Stimulated activated CD8-positive, alpha-beta memory T cell treated with anti-CD3 and anti-CD28 coated beads, Interleukin-7, amount 100 ng/mL, for 4 hours (primary cell): ENCODE results near the gene S100A6.

Experiments
- DNase-seq, 2 donors: peaks; one replicate each; pipeline ENCODE4 v3.0.0-alpha.2; 2020; ENCODE audit warnings: low read depth in 2 of 2

The S100A6 gene

DNA sequence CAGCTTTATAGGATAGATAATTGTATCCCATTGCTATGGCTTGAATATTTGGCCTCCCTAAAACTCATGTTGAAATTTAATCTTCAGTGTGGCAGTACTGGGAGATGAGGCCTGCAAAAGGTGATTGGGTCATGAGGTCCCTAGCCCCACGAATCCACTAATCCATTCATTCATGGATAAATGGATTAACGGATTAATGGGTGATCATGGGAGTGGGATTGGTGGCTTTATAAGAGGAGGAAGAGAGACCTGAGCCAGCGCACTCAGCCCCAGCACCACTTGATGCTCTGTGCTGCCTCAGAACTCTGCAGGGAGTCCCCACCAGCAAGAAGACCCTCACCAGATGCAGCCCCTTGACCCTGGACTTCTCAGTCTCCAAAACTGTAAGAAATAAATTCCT, 32.0 kb downstream of the S100A6 start:
- DNase-seq: no peak

DNA sequence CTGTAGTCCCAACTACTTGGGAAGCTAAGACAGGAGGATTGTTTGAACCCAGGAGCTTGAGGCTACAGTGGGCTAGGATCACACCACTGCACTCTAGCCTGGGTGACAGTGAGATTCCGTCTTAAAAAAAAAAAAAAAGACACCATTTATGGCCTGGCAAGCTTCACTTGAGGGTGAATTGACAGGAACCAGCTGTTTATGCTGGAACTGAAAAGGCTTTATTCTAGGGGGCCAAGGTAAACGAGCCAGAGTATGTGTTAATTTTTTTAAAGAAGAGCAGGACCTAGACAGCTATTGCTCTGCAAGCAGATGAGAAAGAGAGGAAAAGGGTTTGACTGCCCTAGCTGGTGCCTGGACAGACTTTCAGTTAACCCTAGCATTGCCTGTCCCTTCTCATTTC, 37.0 kb downstream of the S100A6 start:
- no peak for DNase-seq

DNA sequence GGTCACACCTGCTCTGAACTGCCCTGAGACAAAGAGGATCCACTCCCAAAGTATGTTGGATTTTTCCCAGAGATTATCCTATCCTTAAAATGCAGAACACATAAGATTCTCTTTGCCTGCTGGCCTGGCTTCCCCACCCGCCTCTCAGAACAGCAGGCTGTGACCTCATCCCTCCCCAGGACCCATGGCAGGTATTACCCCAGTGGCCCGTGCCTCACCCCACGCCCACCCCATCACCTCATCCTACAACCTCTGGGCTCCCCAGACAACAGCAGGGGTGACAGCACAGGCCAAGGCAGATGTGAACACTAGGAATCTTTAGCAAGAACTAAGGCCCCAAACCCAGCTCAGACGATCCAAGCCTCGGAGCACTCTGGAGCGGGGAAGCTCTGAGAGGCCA, 40.3 kb downstream of the S100A6 start:
- no peak for DNase-seq

DNA sequence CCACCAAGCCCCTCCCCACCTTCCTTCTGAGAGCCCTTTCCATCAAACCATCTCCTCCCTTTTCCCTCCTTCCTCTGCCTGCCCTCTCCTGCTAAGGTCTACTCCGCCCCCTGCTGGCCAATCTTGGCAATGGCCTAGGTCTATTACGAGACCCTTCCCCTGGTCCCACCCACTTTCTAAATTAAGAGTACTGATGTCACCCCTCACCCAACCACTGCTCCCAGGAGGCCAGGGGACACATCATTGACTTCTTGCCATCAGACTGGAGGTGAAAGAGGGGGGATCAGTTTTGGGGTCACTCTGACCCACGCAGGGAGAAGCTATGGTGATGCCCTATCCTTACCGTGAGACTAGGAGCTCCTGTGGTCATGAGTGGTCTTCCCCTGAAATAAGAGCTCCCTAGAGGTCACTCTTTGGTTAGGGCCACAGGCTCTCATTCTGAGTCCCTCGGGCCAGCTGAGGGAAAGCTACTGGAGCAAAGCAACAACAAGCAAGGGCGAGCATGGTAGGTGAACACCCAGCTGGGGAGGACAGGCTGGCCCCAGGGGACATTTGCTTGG, 40.7 kb downstream of the S100A6 start:
- peak; percentile 36 to 42 for DNase-seq

DNA sequence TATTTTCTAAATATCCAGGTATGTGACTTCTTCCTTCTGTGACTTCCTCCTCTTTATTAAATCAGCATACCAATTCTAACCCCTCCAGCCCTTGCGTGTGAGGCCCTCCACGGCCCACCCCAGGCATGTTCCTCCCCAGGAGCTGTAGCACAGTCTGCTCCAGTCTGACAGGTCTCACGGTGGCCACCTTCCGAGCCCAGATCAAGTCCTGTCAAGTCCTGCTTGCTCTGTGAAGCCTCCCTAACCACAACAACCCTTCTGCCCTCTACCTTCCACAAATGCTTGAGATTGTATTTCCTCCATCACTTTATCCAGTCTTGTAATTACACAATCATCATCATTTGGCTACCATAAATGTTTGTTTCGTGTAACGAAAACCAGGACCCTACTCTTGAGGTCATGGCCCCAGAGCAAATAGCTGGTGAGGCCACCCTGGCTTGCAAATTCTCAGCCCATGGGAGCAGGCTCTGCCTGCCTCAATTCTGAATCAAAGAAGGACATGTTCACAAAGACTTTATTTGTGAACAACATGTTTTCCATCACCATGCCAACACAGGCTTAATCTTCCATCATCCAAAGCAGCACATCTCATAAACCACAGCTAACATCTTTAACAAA, 42.3 kb downstream of the S100A6 start:
- DNase-seq: no peak

DNA sequence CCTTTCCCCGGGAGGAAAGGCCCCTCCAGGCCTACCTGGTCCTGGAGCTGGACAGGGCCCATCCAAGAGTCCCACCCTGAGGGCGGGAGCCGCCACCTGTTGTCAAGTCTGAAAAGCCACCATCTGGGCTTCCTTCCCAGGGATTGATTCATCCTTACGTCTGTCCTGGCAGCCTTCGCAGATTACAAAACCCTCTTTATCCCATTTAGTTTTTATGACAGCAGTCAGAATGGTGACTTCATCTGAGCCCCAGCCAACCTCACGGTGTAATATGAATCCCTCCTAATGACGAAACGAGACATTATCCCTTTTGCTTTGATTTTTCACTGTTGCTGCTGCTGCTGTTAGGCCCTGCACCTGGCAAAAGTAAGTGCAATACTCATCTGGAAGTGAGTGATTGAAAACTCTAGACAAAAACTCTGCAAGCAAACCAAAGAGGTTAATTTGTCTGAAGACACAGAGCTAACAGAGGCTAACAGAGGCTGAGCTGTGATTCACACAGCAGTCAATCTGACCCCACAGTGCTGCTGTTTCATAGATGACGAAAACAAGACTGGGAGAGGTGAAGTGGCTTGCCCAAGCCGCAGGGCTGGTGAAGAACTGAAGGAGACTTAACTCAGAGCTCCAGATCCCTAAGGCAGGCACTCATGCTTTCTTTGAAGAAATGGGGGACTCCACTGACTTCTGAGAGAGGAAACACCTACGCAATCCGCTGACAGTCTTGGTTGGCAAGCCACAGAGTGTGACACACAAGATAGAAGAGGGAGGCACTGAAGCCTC, 45.3 kb downstream of the S100A6 start:
- DNase-seq: no peak

DNA sequence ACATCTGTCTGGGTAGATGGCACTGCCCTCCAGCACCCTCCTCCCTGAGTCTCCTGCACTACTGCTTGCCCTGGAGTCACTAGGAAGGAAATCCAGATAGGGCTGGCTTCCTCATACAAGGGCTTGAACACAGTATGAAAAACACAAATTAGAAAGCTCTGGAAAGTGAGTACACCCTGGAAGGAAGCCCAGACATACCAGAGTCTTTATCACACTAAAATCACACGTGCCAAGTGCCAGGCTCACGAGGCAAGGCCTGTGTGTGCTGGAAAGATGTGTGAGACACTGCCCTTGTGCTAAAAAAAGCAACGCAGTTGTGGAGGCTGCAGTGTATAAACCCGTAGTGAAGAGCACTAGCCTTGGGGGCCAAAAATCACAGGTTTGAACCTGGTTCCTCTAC, 47.1 kb downstream of the S100A6 start:
- no peak for DNase-seq

DNA sequence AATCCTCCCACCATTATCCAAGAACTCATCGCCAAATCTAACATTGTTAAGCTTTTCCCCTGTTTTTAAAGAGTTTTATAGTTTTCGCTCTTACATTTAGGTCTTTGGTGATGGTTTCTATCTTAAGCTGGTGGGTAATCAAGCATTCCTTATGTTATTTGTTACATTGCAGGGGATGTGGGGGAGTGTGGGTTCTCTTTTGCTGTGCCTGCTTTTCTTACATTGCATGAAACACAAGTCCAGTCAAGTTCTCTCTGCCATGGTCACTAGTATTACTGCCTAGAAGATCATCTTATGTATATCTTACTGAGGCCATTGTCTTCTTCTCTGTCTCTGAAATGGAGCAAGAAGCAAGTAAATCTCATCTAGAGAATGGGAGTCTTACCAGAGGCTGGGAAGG, 48.1 kb downstream of the S100A6 start:
- no peak for DNase-seq

DNA sequence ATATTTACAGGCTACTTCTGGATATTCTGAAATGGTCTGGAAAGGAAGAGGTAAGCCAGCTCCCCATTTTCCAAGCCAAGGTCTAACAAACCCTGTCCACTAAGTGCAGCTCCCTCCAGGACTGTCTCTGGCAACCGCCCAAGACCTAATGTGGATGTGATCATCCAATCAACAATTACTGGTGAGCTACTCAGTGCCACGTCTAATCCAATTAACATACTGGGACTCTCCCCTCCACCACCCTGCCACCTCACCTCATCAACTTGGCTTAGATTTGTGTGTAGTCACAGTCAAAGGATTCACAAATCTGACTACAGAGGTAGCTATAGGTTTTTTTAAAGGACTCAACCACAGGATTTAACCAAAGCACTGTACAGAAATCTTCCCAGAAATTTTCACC, 49.9 kb downstream of the S100A6 start:
- no peak for DNase-seq
